Measurements from ENCODE around the gene TRPM7.
A peak's percentile ranks its signal among the peaks of the same experiment; 100 is the strongest.

Gene TRPM7

DNA sequence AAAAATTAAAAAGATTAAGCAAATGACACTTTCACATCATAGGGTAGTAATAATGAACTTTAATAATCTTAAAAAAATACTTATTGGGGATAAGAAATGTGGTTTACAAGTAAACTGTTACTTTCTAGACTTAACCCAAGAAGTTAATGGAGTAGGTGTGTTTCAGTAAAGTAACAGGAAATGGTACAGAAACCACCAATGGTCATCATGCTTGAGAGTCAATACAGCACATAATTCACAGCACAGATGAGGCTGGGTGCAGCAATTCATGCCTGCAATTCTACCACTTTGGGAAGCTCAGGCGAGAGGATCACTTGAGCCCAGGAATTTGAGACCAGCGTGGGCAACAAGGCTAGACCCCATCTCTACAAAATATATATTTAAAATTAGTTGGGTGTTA is 128.6 kb downstream of the TRPM7 start:
- DNase-seq, result no peak

DNA sequence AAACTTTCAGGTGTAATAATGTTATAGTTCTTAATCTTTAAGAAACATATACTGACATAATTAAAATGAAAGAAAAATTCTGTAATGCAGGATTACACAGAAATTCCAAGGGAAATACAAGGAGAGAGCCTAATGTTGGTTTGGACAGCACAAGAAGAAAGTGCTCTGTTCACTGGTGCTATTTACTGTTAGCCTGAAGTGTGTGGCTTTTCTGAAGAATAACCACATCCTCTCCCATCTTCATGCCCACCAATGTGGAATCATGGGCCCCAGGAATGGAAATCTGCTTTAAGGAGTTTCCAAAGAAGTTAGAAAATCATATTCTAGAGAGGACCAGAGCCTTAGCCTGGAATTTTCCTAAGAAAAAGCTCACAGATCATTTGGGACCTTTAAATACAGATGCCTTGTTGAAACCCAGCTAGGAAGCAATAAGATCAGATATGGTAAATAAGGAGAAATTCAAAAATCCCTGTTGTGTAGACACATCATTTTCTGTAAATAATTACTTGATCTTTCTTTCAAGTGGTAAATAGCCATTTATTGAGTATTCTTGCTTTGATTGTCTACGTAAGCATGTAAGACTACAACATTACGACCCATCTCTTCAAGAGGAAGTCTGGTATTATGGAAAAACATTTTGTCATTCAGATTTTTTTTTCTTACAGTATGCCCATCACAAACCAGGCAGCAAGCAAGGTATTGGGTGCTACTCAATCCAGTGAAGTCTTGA is 129.8 kb downstream of the TRPM7 start:
- no peak for DNase-seq

DNA sequence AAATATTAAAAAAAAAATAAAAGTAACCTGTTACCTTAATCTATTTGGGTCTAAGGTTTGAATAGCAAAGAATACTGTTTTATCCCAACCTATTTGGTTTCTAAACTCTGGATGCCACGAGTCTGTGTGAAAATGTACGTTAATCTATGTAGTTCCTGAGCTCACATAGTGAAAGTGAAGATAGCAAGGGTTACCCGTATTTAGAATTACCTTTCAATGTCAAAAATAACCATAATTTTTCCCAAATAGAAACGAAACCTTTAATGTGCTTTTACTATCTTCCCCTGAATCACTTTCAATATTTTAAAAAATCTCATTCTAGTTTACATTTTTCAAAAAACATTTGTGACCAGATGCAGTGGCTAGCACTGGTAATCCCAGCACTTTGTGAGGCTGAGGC is 134.4 kb downstream of the TRPM7 start:
- DNase-seq, result no peak

DNA sequence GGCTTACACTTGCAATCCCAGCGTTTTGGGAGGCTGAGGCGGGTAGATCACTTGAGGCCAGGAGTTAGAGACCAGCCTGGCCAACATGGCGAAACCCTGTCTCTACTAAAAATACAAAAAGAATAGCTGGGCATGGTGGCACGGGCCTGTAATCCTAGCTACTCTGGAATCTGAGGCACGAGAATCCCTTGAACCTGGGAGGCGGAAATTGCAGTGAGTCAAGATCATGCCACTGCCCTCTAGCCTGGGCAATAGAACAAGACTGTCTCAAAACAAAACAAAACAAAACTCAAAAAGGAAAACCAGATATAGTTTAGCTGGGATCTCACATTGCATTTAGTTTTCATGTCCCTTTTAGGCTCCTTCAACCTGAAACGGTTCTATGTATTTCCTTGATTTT is 137.3 kb downstream of the TRPM7 start:
- DNase-seq, result no peak

DNA sequence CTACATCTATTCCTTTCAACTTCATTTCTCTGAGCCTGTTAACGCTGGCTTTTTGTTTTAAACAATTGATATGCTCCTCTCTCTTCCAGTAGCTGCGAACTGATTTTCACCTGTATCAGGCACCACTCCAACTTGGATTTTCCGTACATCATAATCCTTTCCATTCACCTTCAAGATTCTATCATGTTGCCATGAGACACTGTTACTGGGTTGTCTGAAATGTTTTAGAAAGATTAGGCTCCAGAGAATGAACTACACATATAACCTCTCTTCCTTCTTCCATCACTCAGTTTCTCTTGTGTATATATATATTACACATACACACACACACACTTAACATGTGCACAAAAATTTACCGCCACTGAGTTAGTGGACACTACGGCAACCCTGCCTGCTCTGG is 140.0 kb downstream of the TRPM7 start, which contains the start of gene USP50:
Gene USP50 (minus strand): TSS at position 101 of the 400 bp plus-strand sequence. CDS start 141 bp downstream, outside the sequence.
- DNase-seq, result no peak

DNA sequence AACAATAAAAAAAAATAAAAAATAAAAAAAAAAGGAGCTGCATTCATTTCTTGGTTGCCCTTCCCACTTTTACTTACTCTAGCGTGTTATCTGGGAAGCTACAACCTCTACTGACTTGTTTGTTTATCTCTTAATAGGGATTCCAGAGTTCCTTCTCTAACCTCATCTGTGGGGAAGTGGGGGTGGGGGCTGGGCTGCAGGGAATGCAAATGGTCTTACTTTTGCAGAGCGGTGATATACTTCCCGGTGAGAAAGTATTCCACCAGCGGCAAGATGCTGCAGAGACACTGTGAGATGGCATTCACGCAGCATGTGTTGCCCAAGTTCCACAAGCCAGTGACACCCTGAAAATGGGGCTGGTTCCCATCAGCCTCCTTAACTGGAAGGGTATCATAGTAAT is 142.2 kb downstream of the TRPM7 start:
- no peak for DNase-seq

DNA sequence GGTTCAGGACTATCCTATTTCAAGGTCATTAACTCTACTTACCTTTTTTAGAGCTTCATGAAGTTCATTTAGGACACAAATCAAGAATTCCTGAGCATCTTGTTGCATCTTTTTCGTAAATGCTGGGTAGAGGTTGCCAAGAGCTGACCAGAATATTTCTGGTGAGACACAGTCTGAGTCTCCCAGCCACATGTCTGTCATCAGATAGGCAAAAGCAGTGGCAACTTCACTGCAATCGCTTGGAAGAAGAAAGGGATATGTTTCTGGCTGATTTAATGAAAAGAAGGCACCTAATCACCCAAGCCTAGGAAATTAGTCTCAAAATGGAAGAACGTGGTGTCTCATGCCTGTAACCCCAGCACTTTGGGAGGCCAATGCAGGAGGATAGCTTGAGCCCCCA is 143.0 kb downstream of the TRPM7 start:
- DNase-seq, result no peak

DNA sequence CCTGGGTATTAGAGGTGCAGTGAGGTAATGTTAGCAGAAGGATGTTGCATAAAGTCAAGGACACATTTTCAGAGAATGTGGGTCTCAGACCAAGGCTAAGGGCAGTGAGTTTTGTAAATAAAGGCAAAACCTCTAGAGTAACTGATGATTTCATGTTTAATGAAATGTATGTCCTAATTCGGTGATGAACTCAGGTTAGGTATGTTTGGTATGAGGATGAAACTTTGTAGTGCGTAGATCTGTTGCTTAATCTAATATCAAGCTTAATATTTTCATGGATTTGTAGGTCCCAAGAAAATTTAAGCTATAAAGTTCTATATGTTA is 143.7 kb downstream of the TRPM7 start:
- peak; percentile 33 for DNase-seq

DNA sequence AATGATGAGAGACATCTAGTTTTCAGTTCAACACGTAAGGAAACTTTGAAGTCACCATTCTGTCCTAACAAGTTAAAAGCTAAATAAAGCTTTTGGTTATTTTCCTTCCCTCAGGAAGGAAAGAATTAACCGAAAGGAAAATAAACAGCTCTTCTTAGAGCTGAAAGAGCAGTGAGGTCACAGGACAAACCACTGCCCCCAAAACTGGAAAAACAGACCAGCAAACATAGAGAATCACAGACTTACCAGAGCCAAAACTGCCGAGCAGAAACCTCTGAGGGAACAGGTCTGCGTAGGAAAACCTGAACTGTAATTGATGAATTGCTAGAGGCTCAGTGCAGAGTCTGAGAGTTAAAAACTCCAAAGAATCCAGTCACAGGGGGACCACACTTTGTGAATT is 154.8 kb downstream of the TRPM7 start:
- DNase-seq, result no peak

DNA sequence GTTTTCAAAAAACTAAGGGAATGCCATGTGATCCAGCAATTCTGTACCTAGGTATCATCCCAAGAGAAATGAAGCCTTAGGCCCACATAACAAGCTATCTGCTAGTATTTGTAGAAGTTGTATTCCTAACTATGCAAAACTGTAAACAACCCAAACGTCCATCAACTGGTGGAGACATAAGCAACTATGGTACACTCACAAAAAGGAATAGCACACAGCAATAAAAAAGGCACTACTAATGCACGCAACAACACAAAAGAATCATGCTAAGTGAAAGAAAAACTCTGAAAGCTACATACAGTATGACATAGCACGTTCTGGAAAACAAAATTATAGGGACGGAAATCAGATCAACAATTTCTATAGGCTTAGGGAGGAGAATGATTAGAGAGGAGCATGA is 155.4 kb downstream of the TRPM7 start:
- DNase-seq, result no peak

DNA sequence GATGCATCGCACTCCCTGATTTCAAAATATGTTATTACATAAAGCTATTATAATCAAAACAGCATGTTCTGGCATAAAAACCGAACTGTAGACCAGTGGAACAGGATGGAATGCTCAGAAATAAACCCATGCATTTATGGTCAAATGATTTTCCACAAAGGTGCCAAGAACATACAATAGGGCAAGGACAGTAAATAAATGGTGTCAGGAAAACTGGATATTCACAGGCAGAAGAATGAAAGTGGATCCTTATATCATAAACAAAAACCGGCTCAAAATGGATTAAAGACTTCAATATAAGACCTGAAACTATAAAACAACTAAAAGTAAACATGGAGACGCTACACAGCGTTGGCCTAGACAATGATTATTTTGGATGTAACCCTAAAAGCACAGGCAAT is 162.7 kb downstream of the TRPM7 start:
- DNase-seq, result no peak

DNA sequence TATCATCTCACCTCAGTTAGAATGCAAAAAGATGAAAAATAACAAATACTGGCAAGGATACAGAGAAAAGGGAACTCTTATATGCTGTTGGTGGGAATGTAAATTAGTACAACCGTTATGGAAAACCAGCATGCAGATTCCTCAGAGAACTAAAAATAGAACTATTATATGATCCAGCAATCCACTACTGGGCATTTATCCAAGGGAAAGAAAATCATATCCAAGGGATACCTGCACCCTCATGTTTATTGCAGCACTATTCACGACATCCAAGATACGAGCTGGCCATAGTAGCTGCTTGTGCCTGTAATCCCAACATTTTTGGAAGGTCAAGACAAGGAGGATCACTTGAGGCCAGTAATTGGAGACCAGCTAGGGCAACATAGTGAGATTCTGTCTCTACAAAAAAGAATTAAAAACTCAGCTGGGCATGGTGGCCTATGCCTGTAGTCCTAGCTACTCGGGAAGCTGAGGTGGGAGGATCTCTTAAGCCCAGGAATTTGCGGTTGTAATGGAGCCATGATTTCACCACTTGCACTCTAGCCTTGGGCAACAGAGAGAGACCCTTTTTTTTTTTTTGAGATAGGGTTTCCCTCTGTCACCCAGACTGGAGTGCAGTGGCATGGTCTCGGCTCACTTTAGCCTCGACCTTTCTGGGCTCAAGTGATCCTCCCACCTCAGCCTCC is 166.7 kb downstream of the TRPM7 start:
- DNase-seq, result no peak

DNA sequence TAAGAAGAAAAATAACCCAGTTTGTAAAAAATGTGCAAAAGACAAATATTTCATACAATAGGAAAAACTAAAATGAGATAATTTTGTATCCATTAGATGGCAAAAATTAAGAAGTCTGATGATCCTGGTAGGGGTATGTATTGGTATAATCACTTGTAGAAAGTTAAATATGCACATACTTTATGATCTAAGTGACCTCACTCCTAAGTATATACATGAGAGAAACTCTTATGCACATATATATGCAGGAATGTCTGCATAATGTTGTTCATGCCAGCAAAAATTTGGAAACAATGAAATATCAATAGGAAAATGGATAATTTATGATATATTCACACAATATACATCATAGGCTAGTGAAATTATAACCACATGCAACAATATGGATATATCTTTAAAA is 173.6 kb downstream of the TRPM7 start:
- no peak for DNase-seq

Data from HCEC 1CT (cell line).